GM19324 (cell line): Measurements from ENCODE around the gene DCAKD.
A peak's percentile ranks its signal among the peaks of the same experiment; 100 is the strongest.

Source experiments
- ATAC-seq: cut with Tn5 transposase; IDR thresholded peaks from one replicate; pipeline ENCODE4 v1.9.1; 2021; ENCODE audit warnings: mild to moderate bottlenecking, moderate library complexity; ENCODE audit not compliant: unreplicated experiment, low FRiP score

Gene DCAKD

DNA sequence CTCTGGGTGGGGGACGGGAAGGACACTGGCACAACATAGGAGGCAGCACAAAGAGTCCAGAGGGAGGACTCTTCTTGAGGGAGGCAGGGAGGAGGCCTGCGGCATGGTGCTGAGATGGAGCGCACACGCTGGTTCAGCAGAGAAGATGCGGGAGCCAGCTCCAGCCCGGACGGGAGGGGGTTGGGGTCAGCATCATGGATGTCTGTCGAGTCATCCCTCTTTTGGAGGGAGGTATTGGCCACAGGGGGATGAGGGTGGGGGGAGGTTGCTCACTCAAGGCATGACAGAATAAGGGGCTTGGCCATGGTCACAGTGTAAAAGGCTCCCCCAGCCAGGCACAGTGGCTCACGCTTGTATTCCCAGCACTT is 19.3 kb downstream of the DCAKD start:
- ATAC-seq, result no peak

DNA sequence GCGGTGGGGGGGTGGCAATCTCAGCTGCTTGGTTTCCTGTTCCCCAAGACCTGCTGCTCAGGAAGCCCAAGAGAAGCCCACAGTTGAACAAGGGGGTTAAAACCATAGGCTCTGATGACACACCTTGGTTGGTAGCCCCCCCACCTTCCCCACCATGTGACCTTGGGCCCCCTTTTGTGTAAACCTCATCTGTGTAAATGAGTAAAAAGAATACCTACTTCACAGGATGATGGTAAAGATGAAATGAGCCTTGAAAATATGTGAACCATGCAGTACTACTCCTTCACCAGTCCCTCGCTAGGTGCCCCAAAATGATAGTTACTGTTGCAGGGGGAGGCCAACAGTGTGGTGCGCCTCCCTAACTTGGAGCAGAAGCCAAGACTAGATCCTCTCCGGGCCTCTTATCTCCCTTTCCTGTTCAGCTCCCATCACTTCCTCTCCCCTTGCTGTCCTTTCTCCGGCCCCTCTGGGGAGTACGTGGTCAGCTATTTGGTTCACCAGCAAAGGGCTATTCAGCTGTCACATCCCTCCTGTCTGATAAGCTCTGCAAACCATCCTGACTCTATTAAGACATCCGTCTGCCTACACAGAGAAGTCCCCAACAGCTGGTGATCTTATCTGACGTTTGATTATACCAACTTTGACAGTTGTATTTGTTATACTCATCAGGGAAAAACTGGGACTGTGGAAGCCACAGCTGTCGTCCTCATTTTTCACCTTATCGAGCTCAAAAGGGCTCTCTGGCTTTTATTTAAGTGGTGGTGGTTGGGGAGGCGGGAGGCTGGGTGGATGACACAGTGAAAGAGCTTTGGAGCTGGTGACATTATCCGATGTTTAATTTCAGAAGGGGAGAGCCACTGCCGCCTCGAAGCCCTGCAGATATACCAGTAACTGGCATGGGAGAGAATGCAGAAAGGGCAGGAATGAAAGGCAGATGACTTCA is 19.9 kb downstream of the DCAKD start:
- no peak for ATAC-seq

DNA sequence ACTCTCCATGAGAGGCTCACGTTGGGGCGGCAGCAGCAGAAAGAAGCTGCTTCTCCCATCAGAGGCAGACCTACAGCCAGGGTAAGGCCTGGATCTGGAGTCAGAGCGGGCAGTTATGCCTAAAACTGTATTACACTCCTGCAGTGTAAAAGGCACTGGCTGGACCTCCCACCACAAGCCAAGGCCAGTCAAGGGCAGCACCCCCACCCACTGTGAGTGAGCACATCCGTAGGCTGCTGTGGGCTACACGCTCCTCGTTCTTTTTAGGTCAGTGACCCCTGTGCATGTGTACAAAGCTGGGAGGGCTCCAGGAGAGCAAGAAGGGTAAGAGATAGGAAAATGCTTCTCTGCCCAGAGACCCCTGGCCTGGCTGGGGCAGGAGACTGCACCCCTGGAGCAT is 20.7 kb downstream of the DCAKD start:
- no peak for ATAC-seq

DNA sequence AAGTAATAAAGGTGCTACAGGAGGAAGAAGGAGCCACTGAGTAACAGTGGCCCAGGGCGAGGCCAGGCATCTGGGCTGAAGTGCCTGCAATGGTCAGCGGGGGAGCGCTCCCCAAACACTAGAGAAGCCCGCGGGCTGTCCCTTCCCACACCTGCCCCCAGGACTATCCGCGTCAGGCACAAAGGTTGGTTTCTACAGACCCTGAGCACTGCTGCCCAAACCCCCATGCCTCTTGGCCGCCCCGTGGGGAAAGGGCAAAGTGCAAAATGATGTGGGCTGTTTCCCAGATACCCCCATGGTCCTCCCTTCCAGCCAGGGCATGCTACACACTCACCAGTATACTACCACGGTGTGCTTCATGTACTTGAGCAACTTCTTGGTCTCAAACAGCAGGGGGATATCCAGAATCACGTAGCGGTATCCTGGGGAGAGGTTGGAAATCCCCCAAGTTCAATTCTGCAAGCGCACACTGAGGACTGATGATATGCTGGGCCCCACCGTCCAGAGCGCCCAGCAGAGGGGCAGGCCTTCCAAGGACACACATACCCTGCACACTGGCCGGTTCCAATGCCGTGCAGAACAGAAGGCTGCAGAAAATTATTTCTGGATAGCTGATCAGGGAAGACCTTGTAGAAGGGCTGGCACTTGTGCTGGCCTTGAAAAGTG is 21.5 kb downstream of the DCAKD start:
- no peak for ATAC-seq

DNA sequence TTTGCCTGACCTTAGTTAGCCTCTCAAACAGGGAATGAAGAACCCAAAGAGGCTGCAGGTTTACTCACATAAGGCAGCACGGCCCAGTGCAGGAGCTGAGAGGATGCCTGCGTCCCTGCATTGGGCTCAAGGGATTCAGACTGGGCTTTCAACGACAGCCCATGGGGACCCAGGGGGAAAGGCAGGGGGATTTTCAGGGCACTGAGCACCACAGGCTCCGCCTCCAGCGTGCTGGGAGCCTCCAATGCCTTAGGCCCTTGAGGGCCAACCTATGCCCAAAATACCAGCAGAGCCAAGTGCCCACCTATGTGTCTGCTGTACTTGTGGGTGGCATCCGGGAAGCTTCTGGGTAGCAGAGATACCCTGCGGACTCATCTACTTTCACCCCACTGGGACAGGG is 22.3 kb downstream of the DCAKD start:
- ATAC-seq, result no peak

DNA sequence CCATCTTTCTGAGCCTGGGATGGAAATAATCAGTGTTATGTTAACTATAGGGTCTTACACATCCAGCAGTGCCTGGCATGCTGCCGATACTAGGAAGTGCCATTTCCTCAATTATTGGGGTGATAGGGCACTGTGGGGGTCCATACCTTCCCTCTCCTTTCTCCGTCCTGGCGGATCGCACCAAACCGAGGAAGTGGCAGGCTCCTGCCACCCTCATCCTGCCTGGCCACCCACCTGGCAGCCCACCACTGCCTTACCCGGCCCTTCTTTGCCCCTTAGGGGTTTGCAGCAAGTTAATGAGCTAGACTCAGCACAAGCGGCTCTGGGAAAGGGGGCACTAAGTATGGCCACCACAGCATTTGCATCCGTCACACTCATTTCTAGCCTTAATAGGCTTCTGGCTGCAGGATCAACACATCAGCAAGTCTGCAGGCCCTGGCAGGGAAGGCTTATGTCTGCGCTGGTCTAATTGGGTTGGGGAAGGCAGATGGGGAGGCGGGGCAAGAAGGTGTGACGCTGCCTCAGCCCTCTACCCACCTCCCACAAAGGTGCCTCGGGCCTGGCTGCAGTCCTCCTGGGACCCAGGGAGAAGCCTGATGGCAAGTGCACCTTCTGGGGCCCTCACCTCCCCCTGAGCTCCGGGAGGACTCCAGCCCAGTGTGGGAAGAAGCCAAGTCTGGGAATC is 28.6 kb downstream of the DCAKD start:
- ATAC-seq, result no peak

DNA sequence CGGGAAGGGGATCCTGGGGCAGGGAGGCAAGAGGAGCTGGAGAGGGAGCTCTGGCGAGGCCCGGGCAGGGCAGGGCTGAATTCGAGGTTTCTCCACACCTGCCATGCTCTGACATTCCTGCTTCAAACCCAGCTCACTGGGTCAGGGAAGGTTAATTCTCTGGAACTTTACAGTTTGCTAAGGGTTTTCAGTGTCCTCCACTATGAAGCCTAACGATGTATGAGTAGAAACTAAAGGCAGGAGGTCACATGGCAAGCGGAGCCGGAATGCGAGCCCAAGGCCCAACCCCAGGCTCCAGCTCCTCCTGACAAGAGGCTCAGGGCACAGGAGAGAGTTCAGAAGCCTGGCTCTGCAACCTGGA is 29.2 kb downstream of the DCAKD start:
- no peak for ATAC-seq

DNA sequence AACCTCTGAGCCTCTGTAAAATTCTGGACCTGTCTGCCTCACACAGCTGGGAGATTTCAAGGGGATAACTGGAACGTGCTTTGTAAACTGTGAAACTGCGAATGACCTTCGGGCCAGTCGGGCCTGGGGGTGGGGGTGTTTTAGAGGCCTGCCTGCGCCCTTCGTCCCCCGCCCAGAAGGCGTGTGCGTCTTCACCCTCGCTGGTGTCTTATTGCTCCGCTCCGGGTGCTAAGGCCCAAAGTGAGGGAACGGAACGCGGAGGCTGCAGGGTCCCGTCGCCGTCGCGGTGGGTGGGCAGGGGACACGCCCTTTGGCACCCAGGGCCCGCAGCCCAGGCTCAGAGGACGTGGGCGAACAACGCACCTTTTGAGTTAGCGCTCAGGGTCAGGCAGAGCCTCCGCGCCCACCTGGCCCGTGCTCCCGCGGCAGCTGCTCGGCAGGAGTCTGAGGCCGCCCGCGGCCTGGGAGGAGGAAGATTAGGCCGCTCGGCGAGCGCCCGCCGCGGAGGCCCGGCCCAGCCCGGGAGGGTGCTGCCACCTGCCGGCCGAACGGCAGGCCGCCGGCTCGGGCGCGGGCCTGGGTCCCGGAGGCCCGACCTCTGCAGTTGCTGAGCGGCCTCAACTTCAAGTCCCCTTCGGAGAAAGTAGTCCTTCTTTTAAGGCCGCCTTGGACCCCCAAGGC is 29.7 kb downstream of the DCAKD start:
- ATAC-seq, result peak; percentile 42

DNA sequence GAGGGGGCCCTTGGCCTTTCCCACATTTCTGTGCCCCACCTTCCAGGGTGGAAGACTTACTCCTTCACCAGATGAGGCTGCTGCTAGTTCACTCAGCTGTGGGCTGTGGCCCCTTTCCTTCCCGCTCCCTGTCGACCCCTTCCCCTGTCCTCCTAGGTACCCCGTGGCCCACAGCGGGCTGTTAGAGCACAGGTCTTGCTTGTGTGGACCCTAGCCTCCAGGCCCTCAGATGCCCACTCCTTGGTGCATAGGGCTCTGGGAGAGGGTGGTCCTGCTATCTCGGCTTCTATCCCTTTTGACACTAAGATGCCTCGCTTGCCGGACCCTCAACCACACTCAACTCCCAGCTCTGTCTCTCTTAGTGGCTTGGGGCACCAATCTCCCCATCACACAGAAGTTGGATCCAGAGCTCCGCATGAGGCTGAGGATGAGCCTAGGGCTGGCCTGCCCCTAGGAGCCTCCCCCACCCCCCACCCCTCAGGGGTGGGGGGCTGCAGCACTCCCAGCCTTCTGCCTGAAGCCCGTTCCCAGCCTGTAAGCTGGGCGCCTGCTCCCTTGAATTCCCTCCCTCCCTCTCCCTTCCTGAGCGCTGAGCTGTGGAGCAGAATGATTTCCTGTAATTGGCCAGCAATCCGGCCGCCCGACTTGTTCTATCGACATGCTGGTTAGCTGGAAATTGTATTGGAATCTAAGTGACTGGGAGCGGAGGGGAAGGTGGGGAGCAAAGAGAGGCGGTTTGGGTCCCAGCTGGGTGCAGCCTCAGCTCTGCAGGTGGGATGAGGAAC is 30.9 kb downstream of the DCAKD start:
- no peak for ATAC-seq

DNA sequence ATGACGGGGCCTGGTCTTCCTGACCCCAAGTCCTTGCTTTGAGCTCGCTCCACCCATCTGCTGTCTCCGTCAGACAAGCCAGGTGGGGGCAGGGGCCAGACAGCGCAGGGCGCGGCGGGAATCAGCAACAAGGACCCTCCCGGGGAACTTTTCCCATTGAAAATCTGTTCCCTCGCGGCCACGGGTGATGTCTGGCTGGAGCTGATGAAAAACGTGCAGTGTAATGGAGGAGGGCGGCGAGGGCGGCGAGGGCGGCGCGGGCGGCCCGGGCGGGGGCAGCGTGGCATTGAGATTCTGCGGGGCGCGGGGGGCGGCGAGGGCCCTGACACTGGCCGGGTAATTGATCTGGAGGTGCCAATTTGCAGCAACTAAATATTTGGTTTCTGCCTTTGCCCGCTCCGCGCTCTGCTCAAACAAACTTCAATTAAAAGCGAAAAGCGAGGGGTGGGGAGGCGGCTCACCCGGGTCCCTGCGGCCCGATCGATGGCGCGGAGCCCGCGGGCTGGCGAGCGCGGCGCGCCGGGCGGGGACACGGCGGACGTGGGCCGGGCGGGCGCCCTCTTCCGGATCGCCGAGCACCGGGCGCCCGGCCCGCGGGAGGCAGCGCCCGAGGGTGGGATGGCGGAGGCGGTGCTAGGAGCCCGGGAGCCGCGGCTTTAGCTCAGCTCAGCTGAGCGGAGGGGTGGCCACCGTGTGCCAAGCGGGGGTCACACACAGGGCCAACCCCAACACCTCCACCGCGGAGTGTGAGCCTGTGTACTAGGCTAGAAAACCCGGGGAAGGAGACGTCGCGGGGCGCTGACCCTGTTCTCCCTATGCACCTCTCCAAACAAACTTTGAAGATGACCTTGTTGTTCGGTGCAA is 32.4 kb downstream of the DCAKD start:
- no peak for ATAC-seq

DNA sequence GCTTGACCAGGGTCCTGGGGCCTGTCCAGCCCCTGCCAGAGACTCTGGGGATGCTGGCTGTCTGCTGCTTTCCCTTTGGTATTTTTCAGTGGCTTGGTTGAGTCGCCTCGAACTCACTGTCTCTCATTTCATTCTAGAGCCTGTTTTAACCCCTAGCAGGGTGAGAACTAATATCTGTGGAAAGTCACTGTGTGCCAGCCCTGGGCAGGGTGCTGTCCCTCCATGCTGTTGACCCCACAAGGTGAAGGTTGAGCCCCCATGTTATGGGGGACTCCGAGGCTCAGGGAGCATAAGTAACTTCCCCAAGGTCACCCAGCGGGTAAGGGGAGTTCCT is 33.0 kb downstream of the DCAKD start:
- ATAC-seq, result no peak

DNA sequence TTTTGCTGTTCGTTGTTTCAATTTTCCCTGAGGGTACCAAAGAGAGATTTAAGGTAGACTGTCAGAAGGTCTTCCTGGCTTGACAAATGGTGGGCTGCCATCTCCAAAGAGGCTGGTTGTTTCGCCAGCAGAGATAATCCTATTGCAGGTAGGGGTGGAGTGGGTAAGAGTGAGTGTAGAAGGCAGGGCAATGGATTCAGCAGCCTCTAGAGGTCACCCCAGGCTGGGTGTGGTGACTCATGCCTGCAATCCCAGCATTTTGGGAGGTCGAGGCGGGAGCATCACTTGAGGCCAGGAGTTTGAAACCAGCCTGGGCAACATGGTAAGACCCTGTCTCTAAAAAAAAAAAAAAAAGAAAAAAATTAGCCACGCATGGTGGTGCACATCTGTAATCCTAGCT is 34.6 kb downstream of the DCAKD start:
- ATAC-seq, result no peak

DNA sequence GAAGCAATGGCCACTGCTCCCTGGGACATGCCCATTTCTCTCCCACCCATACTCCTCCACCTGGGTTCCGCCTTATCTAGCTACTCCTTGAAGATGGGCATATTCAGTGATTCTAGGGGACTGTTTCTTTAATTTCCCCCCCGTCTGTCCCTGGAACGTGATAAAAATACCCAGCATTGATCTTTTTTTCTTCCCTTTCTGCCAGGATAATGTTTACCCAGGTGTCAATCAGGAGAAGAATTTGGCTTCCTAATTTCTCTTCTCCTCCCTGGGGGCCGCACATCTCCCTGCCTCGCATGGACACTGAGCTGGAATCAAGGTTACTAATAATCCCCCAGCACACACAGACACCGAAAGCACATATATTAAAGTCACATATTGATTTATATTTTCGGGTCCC is 35.2 kb downstream of the DCAKD start:
- no peak for ATAC-seq

DNA sequence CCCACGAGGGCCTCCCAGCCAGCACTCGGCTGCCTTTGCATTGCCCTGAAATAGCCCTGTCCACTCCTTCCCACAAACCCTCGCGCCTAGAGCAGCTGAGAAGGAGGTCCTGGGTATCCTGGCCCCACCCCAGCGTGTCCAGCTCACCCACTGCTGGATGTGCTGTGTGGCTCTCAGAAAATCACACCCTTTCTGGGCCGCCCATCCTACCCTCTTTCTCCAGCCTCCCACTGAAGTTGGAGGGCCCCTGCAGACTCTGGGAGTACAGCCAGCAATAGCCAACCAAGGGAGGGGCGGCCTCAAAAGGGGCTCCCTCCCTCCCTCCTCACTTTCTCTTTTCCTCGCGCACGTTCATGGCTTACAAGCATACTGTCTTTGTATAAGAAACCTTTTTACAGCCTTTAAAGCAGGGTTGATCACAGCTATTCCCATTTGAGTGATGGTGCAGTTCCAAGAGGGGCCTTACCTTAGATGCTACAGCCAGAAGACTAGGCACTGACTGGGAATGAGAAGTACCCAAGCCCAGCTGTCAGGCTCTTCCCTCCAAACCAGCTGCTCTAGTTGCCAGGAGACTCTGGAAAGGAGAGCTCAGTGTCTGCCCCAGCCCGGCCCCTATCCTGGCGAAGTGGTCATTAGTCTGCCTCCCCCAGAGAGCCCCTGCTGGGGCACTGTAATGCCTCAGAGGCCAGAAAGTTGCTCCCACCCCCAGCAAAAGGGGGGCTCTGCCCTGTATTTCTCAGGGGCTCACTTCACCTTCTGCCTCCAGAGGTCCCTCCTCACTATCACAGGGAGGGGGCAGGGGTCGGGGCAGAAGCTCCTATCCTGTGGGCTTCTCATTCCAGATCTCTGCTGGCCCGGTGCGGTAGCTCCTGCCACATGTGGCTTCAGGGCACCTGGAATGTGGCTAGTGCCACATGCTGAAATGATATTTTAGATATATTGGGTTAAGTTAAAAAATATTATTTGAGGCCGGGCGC is 38.1 kb downstream of the DCAKD start:
- no peak for ATAC-seq

DNA sequence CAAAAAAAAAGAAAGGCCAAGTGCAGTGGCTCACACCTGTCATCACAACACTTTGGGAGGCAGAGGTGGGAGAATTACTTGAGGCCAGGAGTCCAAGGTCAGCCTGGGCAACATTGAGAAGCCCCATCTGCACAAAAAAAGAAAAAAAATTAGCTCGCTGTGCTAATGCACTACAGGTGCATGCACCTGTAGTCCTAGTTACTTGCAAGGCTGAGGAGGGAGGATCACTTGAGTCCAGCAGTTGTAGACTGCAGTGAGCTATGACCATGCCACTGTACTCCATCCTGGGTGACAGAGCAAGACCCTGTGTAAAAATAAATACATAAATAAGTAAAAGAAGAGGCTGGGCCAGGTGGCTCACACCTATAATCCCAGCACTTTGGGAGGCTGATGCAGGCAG is 39.7 kb downstream of the DCAKD start:
- no peak for ATAC-seq

DNA sequence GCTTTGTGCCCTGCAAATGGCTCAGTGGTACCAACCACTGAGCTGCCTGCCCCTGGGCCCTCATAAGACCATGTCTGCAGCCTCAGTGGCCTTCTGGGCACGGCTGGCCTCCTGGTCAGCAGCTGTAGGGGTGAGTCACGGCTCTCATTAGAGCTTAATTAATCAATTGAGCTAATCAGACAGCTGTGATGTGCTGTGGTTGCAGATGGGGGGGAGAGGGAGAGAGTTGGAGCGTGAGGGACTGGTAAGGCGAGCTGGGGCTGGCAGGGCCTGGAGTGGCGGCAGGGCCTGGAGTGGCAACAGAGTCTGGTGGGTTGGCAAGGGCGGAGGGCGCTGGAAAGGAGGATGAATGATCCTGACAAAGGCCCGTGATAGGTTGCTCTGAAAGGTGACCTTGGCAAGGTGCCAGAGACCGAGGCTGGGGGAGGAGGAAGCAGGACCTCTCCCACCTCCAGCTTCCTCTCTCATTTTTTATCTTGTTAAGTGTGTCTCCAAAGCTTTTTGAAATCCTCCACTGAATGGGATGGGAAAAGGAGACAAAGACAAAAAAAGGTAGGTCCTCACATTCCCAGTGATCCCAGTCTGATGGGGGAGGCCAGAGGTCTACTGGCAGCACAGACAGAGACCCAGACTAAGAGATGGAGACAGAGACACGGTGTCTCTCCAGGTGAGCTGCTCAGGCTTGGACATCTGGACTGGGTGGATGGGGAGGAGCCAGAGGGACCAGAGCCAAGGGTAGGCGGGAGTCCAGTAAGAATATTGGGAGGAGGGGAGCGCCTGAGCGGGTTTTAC is 41.6 kb downstream of the DCAKD start:
- ATAC-seq, result no peak

DNA sequence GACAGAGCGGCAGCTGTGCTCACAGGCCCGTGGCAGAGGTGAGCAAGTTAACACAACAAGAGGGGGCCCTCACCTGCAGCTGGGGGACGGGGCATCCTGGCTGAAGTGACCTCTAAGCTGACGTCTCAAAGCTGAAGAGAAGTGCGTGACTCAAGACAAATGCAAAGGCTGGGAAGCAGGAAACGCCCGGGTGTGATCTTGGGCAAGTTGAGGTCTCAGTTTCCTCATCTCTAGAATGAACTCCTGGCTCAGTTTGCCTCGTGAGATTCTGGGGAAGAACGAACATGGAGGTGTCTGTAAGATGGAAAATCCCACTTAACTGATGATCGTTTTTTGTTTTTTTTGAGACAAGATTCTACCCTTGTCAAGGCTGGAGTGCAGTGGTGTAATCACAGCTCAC is 43.2 kb downstream of the DCAKD start:
- no peak for ATAC-seq
